Endothelial cell of umbilical vein (primary cell): Measurements from ENCODE around the gene PIP5K1C. TPM values are rescaled to one million over a fixed set of nuclear protein-coding genes. Genes with fewer than 3 reads are reported as not detected.

Experiments used
- BruUV-seq: library from RNA; stranded (reverse); fragments of 400-500 nt; replicated peaks from 2 replicates; lab custom pipeline; 2021; lab: Mats Ljungman, UMichigan
- CTCF ChIA-PET: fragments of 300-600, 350-600 bp; sonication (Branson Sonifier 250); formaldehyde crosslinking; loops from one replicate; lab custom pipeline; 2021; ENCODE audit warnings: antibody characterized with exemption, inconsistent platforms; lab: Charles Lee
- POLR2A ChIA-PET: fragments of 300-600, 350-600 bp; sonication (Branson Sonifier 250); formaldehyde crosslinking; loops from one replicate; lab custom pipeline; 2021; ENCODE audit warnings: antibody characterized with exemption, inconsistent platforms; lab: Charles Lee
- DNase-seq: peaks from one replicate; pipeline ENCODE4 v3.0.0-alpha.2; 2011; ENCODE audit warnings: low read depth, low spot score
- FAIRE-seq: peaks from 2 replicates; lab custom pipeline; 2011; peaks lifted over from hg19 to GRCh38; lab: Jason Lieb, UNC
- H2AFZ ChIP-seq: 2 replicates; pipeline ENCODE4 v1.6.0; 2012; ENCODE audit warnings: low read depth, low read length, control low read depth, inconsistent platforms
- H3K27ac ChIP-seq: 2 replicates; pipeline ENCODE4 v1.5.1; 2011; ENCODE audit warnings: low read depth, mild to moderate bottlenecking, control low read depth, low read length, moderate library complexity; ENCODE audit not compliant: insufficient read depth
- H3K27me3 ChIP-seq, 2 experiments: 2 replicates each; pipeline versions ENCODE4 v1.6.0 to v1.6.1; 2011; ENCODE audit warnings: low read length in 2 of 2, mixed read lengths in 1 of 2; ENCODE audit not compliant: control insufficient read depth in 2 of 2, insufficient read depth in 2 of 2
- H3K36me3 ChIP-seq, 2 experiments: 2 replicates in 1 of 2; 3 replicates in 1 of 2; pipeline ENCODE4 v1.5.1; 2011; ENCODE audit warnings: low read length in 2 of 2, mild to moderate bottlenecking in 1 of 2, moderate library complexity in 1 of 2; ENCODE audit not compliant: control insufficient read depth in 2 of 2, insufficient read depth in 2 of 2; ENCODE audit errors: extremely low read depth in 1 of 2
- H3K4me1 ChIP-seq: 3 replicates; pipeline ENCODE4 v1.5.1; 2011; ENCODE audit warnings: mild to moderate bottlenecking, low read length; ENCODE audit not compliant: control insufficient read depth, insufficient read depth; ENCODE audit errors: extremely low read depth
- H3K4me2 ChIP-seq: 2 replicates; pipeline ENCODE4 v1.6.1; 2011; ENCODE audit warnings: low read length, control low read depth, mixed read lengths; ENCODE audit not compliant: insufficient read depth
- H3K4me3 ChIP-seq, 3 experiments: fragments of 200-600 bp in 1 of 3; sonication (generic), shearing (Covaris generic) in 1 of 3; replicated peaks in 1 of 3; 2 replicates each; pipeline ENCODE4 v1.5.1; 2011 to 2016; ENCODE audit warnings: control low read depth in 3 of 3, low read length in 3 of 3, mild to moderate bottlenecking in 2 of 3, inconsistent platforms in 1 of 3, low read depth in 1 of 3, moderate library complexity in 1 of 3; ENCODE audit not compliant: insufficient read depth in 1 of 3
- H3K79me2 ChIP-seq: 2 replicates; pipeline ENCODE4 v1.6.0; 2012; ENCODE audit warnings: low read length, inconsistent platforms; ENCODE audit not compliant: control insufficient read depth, insufficient read depth
- H3K9ac ChIP-seq: replicated peaks from 2 replicates; pipeline ENCODE3; 2011; ENCODE audit warnings: low read length, control low read depth; ENCODE audit not compliant: insufficient read depth; ENCODE audit errors: extremely low read depth
- H3K9me1 ChIP-seq: replicated peaks from 3 replicates; pipeline ENCODE4 v1.6.0; 2011; ENCODE audit warnings: mild to moderate bottlenecking, low read length; ENCODE audit not compliant: control insufficient read depth, insufficient read depth; ENCODE audit errors: extremely low read depth
- H3K9me3 ChIP-seq: replicated peaks from 2 replicates; pipeline ENCODE4 v1.5.1; 2012; ENCODE audit warnings: low read length, inconsistent platforms; ENCODE audit not compliant: control insufficient read depth, insufficient read depth
- H4K20me1 ChIP-seq: replicated peaks from 2 replicates; pipeline ENCODE3; 2011; ENCODE audit warnings: mild to moderate bottlenecking, low read length; ENCODE audit not compliant: control insufficient read depth, insufficient read depth; ENCODE audit errors: extremely low read depth
- CTCF ChIP-seq, 2 donors: IDR thresholded peaks; 1 replicate in 1 of 2; 2 replicates in 1 of 2; pipeline ENCODE4 v1.5.1; 2011; ENCODE audit warnings: low read length in 2 of 2, mild to moderate bottlenecking in 2 of 2, moderate library complexity in 2 of 2, control low read depth in 1 of 2, inconsistent platforms in 1 of 2, low read depth in 1 of 2; ENCODE audit not compliant: insufficient read depth in 1 of 2; ENCODE audit errors: extremely low read depth in 1 of 2
- EZH2 ChIP-seq: IDR thresholded peaks from 2 replicates; pipeline ENCODE4 v1.6.1; 2012; ENCODE audit warnings: borderline replicate concordance, low read depth, mild to moderate bottlenecking, moderate library complexity, low read length, inconsistent platforms; ENCODE audit not compliant: severe bottlenecking
- FOS ChIP-seq: IDR thresholded peaks from 2 replicates; pipeline ENCODE4 v1.6.1; 2011; ENCODE audit warnings: mild to moderate bottlenecking, low read length, moderate library complexity, borderline replicate concordance; ENCODE audit not compliant: insufficient read depth
- GATA2 ChIP-seq: IDR thresholded peaks from 2 replicates; pipeline ENCODE4 v1.7.0; 2011; ENCODE audit warnings: low read depth, mild to moderate bottlenecking, moderate library complexity, mixed read lengths, low read length; ENCODE audit not compliant: insufficient read length, insufficient read depth
- JUN ChIP-seq: IDR thresholded peaks from 2 replicates; pipeline ENCODE4 v1.6.1; 2011; ENCODE audit warnings: borderline replicate concordance, low read depth; ENCODE audit not compliant: insufficient read length, insufficient read depth
- MAX ChIP-seq: IDR thresholded peaks from 2 replicates; pipeline ENCODE4 v1.6.1; 2011; ENCODE audit not compliant: insufficient read depth, insufficient read length
- MYC ChIP-seq: IDR thresholded peaks from one replicate; pipeline ENCODE4 v1.6.1; 2011; ENCODE audit warnings: mild to moderate bottlenecking, low read depth, low read length
- POLR2A ChIP-seq: IDR thresholded peaks from 2 replicates; pipeline ENCODE4 v1.6.1; 2012; ENCODE audit warnings: low read depth, mild to moderate bottlenecking, control low read depth, low read length
- POLR2AphosphoS5 ChIP-seq: IDR thresholded peaks from 2 replicates; pipeline ENCODE4 v1.6.1; 2012; ENCODE audit warnings: low read depth, mild to moderate bottlenecking, control low read depth, low read length, moderate library complexity; ENCODE audit not compliant: insufficient read depth
- dilution Hi-C: fragments of 300-500 bp; cut with MboI; formaldehyde crosslinking; loops from one replicate; pipeline ENCODE4 v1.15.0; 2019; ENCODE audit warnings: low sequenced_read_pairs; ENCODE audit not compliant: extremely low pct_ligation_motif_present
- intact Hi-C: fragments of 100-400 bp; cut with micrococcal nuclease; formaldehyde crosslinking; loops from one replicate; pipeline ENCODE4 v1.10.0; 2022
- polyA plus RNA-seq, 4 experiments: library from polyadenylated mRNA; depleted of rRNA in 3 of 4; stranded (reverse) in 3 of 4; unstranded in 1 of 4; fragments of >200 nt; gene quantifications; 2 replicates each; pipeline versions ENCODE4 v1.2.1 to v1.2.3, GENCODE V29; 2011 to 2012; ENCODE audit warnings: missing spikeins in 1 of 4
- total RNA-seq: library from RNA; stranded (reverse); gene quantifications from 2 replicates; pipeline ENCODE4 v1.2.3, GENCODE V29; 2021

The PIP5K1C gene
- total and polyA plus RNA-seq, 2 donors (not counting 3 experiments of a cell fraction or from before 2014, with no cell fraction given), result 31.6 to 79.5 TPM

- no TSS peak for BruUV-seq
- intact Hi-C loops, result no loop called here
- H3K4me2 ChIP-seq, result no peak overlapping the region
- H3K36me3 ChIP-seq, result peaks cover 0 to 5% of the 10 kb centered on the region in 2 experiments
- peaks cover 26% of the 10 kb centered on the region for H3K79me2 ChIP-seq
- ChIA-PET CTCF (no interaction called here), POLR2A (no interaction called here)
- H3K4me3 ChIP-seq, result no peak overlapping the region
- H3K4me1 ChIP-seq, result peaks cover 15% of the 10 kb centered on the region
- DNase-seq (no peak), FAIRE-seq (peak; percentile 18)
- H3K9ac ChIP-seq, result no peak overlapping the region
- H3K9me1 ChIP-seq, result no peaks in the 10 kb centered on the region
- no peak overlapping the region for H3K27ac ChIP-seq
- H3K27me3 ChIP-seq, result no peaks in the 10 kb centered on the region
- TF ChIP-seq EZH2 (no peak), FOS (no peak), POLR2A (no peak), MAX (no peak), POLR2AphosphoS5 (no peak), CTCF (IDR thresholded peaks at IDR 0.05; ENCODE audit: extremely low read depth in 1 of 2, insufficient read depth in 1 of 2, low read depth in 1 of 2, low read length in 2 of 2) (no peak), MYC (no peak), JUN (no peak), GATA2 (no peak)
- H2AFZ ChIP-seq, result no peak overlapping the region
- dilution Hi-C loops, result no loop called here
- H4K20me1 ChIP-seq, result no peaks in the 10 kb centered on the region
- H3K9me3 ChIP-seq, result no peaks in the 10 kb centered on the region
Measured at GRCh38 chr19:3687393-3687773, 12.9 kb downstream of the PIP5K1C start.
